Breast epithelium (tissue), 4 donors: ENCODE data around the gene CCDC33. TPM values are rescaled to one million over a fixed set of nuclear protein-coding genes. Genes with fewer than 3 reads are reported as not detected.
A peak's percentile ranks its signal among the peaks of the same experiment; 100 is the strongest.
"Not testable (repeated sequence)": the region's sequence is repeated elsewhere in the genome, so short reads cannot be mapped to it uniquely, and the experiment has no call there.

Experiments
- DNase-seq, 2 donors: peaks; one replicate each; pipeline ENCODE4 v3.0.0-alpha.2; 2019; ENCODE audit warnings: low spot score in 2 of 2
- H3K27ac ChIP-seq, 2 donors: fragments of 200-600 bp; sonication (generic) in 1 of 2; one replicate each; pipeline ENCODE4 v1.5.1; 2016 to 2019; ENCODE audit warnings: mild to moderate bottlenecking in 1 of 2
- H3K27me3 ChIP-seq, 2 donors: fragments of 200-600 bp; sonication (generic) in 1 of 2; one replicate each; pipeline versions ENCODE4 v1.5.1 to v1.6.0; 2017 to 2019; ENCODE audit warnings: control low read depth in 1 of 2, mild to moderate bottlenecking in 1 of 2
- H3K36me3 ChIP-seq: fragments of 200-600 bp; one replicate; pipeline ENCODE4 v1.5.1; 2019
- H3K4me1 ChIP-seq, 2 donors: fragments of 200-600 bp; sonication (generic); one replicate each; pipeline ENCODE4 v1.5.1; 2016 to 2019; ENCODE audit warnings: control low read depth in 1 of 2
- H3K4me3 ChIP-seq, 3 donors: fragments of 200-600 bp; sonication (generic); 1 replicate in 2 of 3; 2 replicates in 1 of 3; pipeline ENCODE4 v1.5.1; 2016 to 2019; ENCODE audit warnings: mild to moderate bottlenecking in 3 of 3, moderate library complexity in 2 of 3
- H3K9me3 ChIP-seq, 2 donors: fragments of 200-600 bp; sonication (generic) in 1 of 2; one replicate each; pipeline ENCODE4 v1.5.1; 2016 to 2019; ENCODE audit warnings: control low read depth in 1 of 2
- CTCF ChIP-seq, 3 donors: fragments of 450-650 bp; IDR thresholded peaks; one replicate each; pipeline ENCODE4 v1.5.1; 2016 to 2017; ENCODE audit warnings: antibody characterized with exemption in 3 of 3, mild to moderate bottlenecking in 3 of 3, moderate library complexity in 3 of 3
- POLR2A ChIP-seq: fragments of 450-650 bp; IDR thresholded peaks from one replicate; pipeline ENCODE4 v1.6.1; 2016; ENCODE audit warnings: antibody characterized with exemption, mild to moderate bottlenecking, moderate library complexity
- POLR2AphosphoS5 ChIP-seq, 3 donors: sonication (generic); formaldehyde crosslinking; IDR thresholded peaks; one replicate each; pipeline ENCODE4 v1.6.1; 2017; ENCODE audit warnings: antibody characterized with exemption in 3 of 3
- intact Hi-C: fragments of 100-400 bp; cut with DNase I; formaldehyde crosslinking; loops from one replicate; pipeline ENCODE4 v1.15.1; 2023; ENCODE audit warnings: low total_unique reads
- total RNA-seq, 3 donors: library from RNA; depleted of rRNA; stranded (reverse); fragments of >200 nt; gene quantifications; one replicate each; pipeline ENCODE4 v1.1.0, GENCODE V29; 2016

The CCDC33 gene
- total RNA-seq, 3 donors from 2014 or later: 0.33 TPM; not detected in 2

GRCh38 chr15:74351670-74352069 is 115.5 kb downstream of the CCDC33 start:
- no peak for DNase-seq
- Histone ChIP-seq H3K27me3 (no peaks in the 10 kb centered on the region), H3K36me3 (no peaks in the 10 kb centered on the region), H3K27ac (no peak overlapping the region), H3K4me1 (no peaks in the 10 kb centered on the region), H3K9me3 (no peaks in the 10 kb centered on the region), H3K4me3 (no peak overlapping the region)
- intact Hi-C loops: no loop called here
- TF ChIP-seq POLR2AphosphoS5 (IDR thresholded peaks at IDR 0.05) (no peak), CTCF (IDR thresholded peaks at IDR 0.05) (no peak), POLR2A (no peak)

GRCh38 chr15:74352393-74352910 is 116.3 kb downstream of the CCDC33 start:
- TF ChIP-seq POLR2AphosphoS5 (IDR thresholded peaks at IDR 0.05) (no peak), CTCF (IDR thresholded peaks at IDR 0.05) (no peak), POLR2A (no peak)
- no peak for DNase-seq
- intact Hi-C loops: no loop called here

GRCh38 chr15:74353992-74354391 is 117.9 kb downstream of the CCDC33 start:
- H3K4me3 ChIP-seq, H3K9me3 ChIP-seq, H3K36me3 ChIP-seq, H3K27me3 ChIP-seq, H3K27ac ChIP-seq, intact Hi-C loops, H3K4me1 ChIP-seq, DNase-seq: not testable (repeated sequence)

More at GRCh38 chr15:74352393-74352910, 116.3 kb downstream of the CCDC33 start:
- no peaks in the 10 kb centered on the region for H3K27me3 ChIP-seq
- H3K4me1 ChIP-seq: no peaks in the 10 kb centered on the region
- no peaks in the 10 kb centered on the region for H3K9me3 ChIP-seq
- H3K27ac ChIP-seq: no peak overlapping the region
- H3K4me3 ChIP-seq: no peak overlapping the region
- H3K36me3 ChIP-seq: no peaks in the 10 kb centered on the region

- H3K4me1 ChIP-seq, H3K4me3 ChIP-seq, intact Hi-C loops, H3K27ac ChIP-seq, DNase-seq, H3K9me3 ChIP-seq, H3K36me3 ChIP-seq, H3K27me3 ChIP-seq: not testable (repeated sequence)
Measured at GRCh38 chr15:74356050-74356449, 119.9 kb downstream of the CCDC33 start.

- H3K4me3 ChIP-seq, H3K9me3 ChIP-seq, H3K36me3 ChIP-seq, H3K4me1 ChIP-seq, H3K27me3 ChIP-seq, intact Hi-C loops: not testable (repeated sequence)
- peak in 1 of 2 donors; percentile 45 for DNase-seq
- peak overlapping the region in 1 of 2 donors; percentile 19 for H3K27ac ChIP-seq
Measured at GRCh38 chr15:74357514-74357913, 121.4 kb downstream of the CCDC33 start.

- H3K27me3 ChIP-seq, DNase-seq, H3K4me3 ChIP-seq, H3K9me3 ChIP-seq, H3K4me1 ChIP-seq, H3K27ac ChIP-seq, H3K36me3 ChIP-seq, intact Hi-C loops: not testable (repeated sequence)
Measured at GRCh38 chr15:74359376-74359775, 123.2 kb downstream of the CCDC33 start.

- intact Hi-C loops, H3K4me1 ChIP-seq, H3K9me3 ChIP-seq, H3K36me3 ChIP-seq, H3K27ac ChIP-seq, H3K4me3 ChIP-seq, H3K27me3 ChIP-seq, DNase-seq: not testable (repeated sequence)
Measured at GRCh38 chr15:74360855-74361254, 124.7 kb downstream of the CCDC33 start.

GRCh38 chr15:74362482-74362881 is 126.4 kb downstream of the CCDC33 start:
- no peaks in the 10 kb centered on the region for H3K9me3 ChIP-seq
- no peaks in the 10 kb centered on the region for H3K27me3 ChIP-seq
- no peak for TF ChIP-seq POLR2A
- TF ChIP-seq CTCF (IDR thresholded peaks at IDR 0.05): no peak
- H3K36me3 ChIP-seq: no peaks in the 10 kb centered on the region
- no peak overlapping the region for H3K4me3 ChIP-seq
- no peak overlapping the region for H3K27ac ChIP-seq
- DNase-seq: no peak
- intact Hi-C loops: no loop called here
- peaks cover 0 to 3% of the 10 kb centered on the region in 2 donors for H3K4me1 ChIP-seq
